ENCODE data around the gene RRP15.
A peak's percentile ranks its signal among the peaks of the same experiment; 100 is the strongest.
"Not testable (repeated sequence)": the region's sequence is repeated elsewhere in the genome, so short reads cannot be mapped to it uniquely, and the experiment has no call there.

RRP15 gene

GRCh38 chr1:218297867-218298266 lies 12.8 kb downstream of the RRP15 start:
- no peak for DNase-seq

GRCh38 chr1:218298398-218298797 lies 13.3 kb downstream of the RRP15 start:
- DNase-seq, result no peak

GRCh38 chr1:218299416-218299815 lies 14.3 kb downstream of the RRP15 start:
- DNase-seq, result peak; percentile 76

GRCh38 chr1:218301217-218301616 lies 16.1 kb downstream of the RRP15 start:
- no peak for DNase-seq

- DNase-seq, result no peak
Observed at GRCh38 chr1:218302155-218302554, 17.1 kb downstream of the RRP15 start.

GRCh38 chr1:218303176-218303879 lies 18.2 kb downstream of the RRP15 start:
- no peak for DNase-seq

GRCh38 chr1:218304281-218305039 lies 19.4 kb downstream of the RRP15 start:
- DNase-seq, result peak; percentile 97

GRCh38 chr1:218305472-218306064 lies 20.5 kb downstream of the RRP15 start:
- DNase-seq, result no peak

GRCh38 chr1:218312509-218312908 lies 27.4 kb downstream of the RRP15 start:
- DNase-seq, result no peak

GRCh38 chr1:218314316-218314715 lies 29.2 kb downstream of the RRP15 start:
- DNase-seq, result no peak

GRCh38 chr1:218315638-218316037 lies 30.5 kb downstream of the RRP15 start:
- no peak for DNase-seq

GRCh38 chr1:218317061-218317460 lies 32.0 kb downstream of the RRP15 start:
- DNase-seq, result peak; percentile 64

GRCh38 chr1:218320182-218320581 lies 35.1 kb downstream of the RRP15 start:
- not testable (repeated sequence) for DNase-seq

GRCh38 chr1:218322762-218323161 lies 37.7 kb downstream of the RRP15 start:
- DNase-seq, result no peak

GRCh38 chr1:218323568-218324225 lies 38.6 kb downstream of the RRP15 start:
- DNase-seq, result no peak

- DNase-seq, result no peak
Observed at GRCh38 chr1:218324226-218324580, 39.1 kb downstream of the RRP15 start.

- DNase-seq, result no peak
Observed at GRCh38 chr1:218328769-218329168, 43.7 kb downstream of the RRP15 start.

- peak; percentile 66 for DNase-seq
Observed at GRCh38 chr1:218330043-218330623, 45.0 kb downstream of the RRP15 start.

- no peak for DNase-seq
Observed at GRCh38 chr1:218332416-218332815, 47.3 kb downstream of the RRP15 start.

GRCh38 chr1:218336328-218336727 lies 51.2 kb downstream of the RRP15 start:
- DNase-seq, result no peak

- DNase-seq, result peak; percentile 71
Observed at GRCh38 chr1:218339267-218339831, 54.3 kb downstream of the RRP15 start.

GRCh38 chr1:218341325-218341724 lies 56.2 kb downstream of the RRP15 start:
- DNase-seq, result no peak

- no peak for DNase-seq
Observed at GRCh38 chr1:218342091-218342490, 57.0 kb downstream of the RRP15 start.
